ENCODE results near the gene KLRC2.

KLRC2 gene

DNA sequence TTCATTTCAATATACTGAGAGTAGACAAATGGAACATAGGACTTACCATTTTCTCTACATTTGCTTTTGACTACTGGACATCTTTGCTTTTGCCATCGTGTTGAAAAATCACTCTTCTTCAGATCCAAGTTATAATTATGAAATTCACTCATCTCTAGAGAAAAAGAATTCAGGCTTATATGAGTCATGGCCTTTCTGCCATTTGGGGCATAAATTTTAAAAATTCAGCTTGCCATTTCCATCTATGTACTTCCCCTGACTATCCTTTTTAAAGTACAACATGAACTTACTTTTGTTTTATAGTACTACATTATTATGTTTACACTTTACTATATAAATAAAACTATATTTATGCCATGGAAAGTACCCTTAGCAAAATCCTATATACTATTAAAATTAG lies 49.0 kb downstream of the KLRC2 start:
- no peak overlapping the region for H3K4me3 ChIP-seq (ENCODE audit: low read depth, low read length)
- TF ChIP-seq, protein P1, sequence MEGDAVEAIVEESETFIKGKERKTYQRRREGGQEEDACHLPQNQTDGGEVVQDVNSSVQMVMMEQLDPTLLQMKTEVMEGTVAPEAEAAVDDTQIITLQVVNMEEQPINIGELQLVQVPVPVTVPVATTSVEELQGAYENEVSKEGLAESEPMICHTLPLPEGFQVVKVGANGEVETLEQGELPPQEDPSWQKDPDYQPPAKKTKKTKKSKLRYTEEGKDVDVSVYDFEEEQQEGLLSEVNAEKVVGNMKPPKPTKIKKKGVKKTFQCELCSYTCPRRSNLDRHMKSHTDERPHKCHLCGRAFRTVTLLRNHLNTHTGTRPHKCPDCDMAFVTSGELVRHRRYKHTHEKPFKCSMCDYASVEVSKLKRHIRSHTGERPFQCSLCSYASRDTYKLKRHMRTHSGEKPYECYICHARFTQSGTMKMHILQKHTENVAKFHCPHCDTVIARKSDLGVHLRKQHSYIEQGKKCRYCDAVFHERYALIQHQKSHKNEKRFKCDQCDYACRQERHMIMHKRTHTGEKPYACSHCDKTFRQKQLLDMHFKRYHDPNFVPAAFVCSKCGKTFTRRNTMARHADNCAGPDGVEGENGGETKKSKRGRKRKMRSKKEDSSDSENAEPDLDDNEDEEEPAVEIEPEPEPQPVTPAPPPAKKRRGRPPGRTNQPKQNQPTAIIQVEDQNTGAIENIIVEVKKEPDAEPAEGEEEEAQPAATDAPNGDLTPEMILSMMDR (IDR thresholded peaks at IDR 0.05; ENCODE audit: borderline replicate concordance, insufficient read depth, low read depth, low read length), result no peak

DNA sequence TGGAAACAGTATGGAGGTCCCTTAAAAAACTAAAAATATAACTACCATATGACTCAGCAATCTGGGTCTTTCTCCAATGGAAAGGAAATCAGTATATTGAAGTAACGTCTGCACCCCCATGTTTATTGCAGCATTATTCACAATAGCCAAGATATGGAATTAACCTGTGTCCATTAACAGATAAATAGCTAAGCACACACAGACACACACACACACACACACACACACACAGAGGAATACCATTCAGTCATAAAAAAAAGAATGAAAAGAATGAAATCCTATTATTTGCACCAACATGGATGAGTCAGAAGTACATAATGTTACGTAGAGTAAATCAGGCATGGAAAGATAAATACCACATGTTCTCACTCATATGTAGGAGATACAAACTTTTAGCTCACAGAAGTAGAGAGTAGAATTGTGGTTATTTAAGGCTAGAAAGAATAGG lies 50.6 kb downstream of the KLRC2 start:
- H3K4me3 ChIP-seq (ENCODE audit: low read depth, low read length), result no peak overlapping the region
- TF ChIP-seq, protein P1 (IDR thresholded peaks at IDR 0.05; ENCODE audit: borderline replicate concordance, insufficient read depth, low read depth, low read length), result no peak

DNA sequence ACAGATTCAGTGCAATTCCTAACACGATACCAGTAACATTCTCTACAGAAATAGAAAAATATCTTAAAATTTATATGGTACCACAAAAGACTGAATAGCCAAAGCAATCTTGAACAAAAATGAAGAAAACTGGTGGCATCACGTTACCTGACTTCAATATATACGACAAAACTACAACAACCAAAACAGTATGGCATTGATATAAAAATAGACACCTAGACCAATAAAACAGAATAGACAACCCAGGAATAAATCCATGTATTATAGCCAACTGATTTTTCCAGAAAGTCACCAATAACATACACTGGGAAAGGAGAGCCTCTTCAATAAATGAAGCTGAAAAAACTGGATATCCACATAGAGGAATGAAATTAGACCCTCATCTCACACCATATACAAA lies 51.6 kb downstream of the KLRC2 start:
- no peak overlapping the region for H3K4me3 ChIP-seq (ENCODE audit: low read depth, low read length)
- TF ChIP-seq, protein P1 (IDR thresholded peaks at IDR 0.05; ENCODE audit: borderline replicate concordance, insufficient read depth, low read depth, low read length), result no peak

DNA sequence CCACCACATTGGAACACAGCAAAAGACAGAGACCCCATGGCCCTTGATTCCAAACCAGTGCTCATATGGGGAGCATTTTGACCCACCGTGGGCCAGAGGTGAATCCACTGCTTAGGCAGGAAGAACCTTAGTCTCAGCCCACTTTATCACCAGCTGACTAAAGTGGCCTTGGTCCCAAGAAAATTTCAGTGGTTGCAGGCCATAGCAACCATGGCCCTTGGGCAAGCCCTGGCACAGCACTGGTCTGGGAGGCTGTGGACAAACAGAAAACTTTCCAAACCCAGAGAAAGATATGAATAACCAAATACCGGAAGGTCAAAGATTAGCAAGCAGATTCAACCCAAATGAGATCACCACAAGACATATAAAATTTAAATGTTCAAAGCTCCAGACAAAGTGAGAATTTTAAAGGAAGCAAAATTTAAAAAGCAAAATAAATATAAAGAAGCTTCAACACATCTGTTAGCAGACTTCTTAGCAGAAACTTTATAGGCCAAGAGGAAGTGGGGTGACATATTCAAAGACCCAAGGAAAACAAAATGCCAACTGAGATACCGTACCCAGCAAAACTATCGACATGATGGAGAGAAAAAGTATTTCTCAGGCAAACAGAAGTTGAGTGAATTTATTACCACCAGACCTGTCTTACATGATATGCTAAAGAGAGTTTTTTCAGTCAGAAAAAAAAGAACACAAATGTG lies 53.7 kb downstream of the KLRC2 start:
- TF ChIP-seq, protein P1 (IDR thresholded peaks at IDR 0.05; ENCODE audit: borderline replicate concordance, insufficient read depth, low read depth, low read length), result no peak

More for the DNA sequence above, 53.7 kb downstream of the KLRC2 start:
- no peak overlapping the region for H3K4me3 ChIP-seq (ENCODE audit: low read depth, low read length)

Measured in GM12875 (cell line).